ENCODE data around the gene RNF213.

RNF213 gene

GRCh38 chr17:80374732-80375585 lies 114.3 kb downstream of the RNF213 start:
- no peak for DNase-seq

GRCh38 chr17:80376531-80376930 lies 115.9 kb downstream of the RNF213 start:
- DNase-seq, result no peak

- DNase-seq, result no peak
Measured at GRCh38 chr17:80377798-80378197, 117.1 kb downstream of the RNF213 start.

DNA sequence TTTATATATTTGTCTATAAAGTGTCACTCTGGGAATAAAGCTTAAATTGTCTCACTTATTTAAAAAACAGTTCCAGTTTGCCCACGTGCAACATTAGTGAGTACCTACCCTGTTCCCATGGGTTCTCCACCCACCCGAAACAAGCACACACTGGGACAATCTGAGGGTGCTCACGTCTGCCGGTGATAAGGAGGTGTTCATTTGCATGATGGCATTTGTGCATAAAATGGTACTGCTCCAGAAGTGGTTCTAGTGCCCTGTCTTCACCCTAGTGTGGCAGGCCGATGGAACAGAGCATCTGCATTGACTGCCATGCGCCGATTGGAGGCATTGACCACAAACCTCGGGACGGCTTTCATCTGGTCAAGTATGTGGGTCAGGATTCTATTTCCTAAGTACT lies 118.7 kb downstream of the RNF213 start:
- no peak for DNase-seq

DNA sequence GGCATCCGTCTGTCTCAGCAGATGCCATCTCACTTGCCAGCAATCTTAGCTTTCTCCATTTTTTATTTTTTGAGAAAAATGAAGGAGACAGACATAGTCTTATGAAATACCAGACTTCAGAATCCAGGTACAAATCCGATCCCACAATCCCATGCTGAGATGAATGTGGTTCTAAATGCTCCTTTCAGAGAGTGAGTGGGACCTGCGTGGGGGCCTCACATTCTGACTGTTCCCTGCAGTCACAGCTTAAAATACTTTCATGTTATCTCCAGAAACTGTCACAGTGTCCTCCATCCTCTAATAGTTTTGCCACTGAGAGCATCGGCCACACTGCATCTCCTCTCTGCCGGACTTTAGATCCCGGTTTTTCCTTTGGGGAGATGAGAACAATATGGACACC lies 119.4 kb downstream of the RNF213 start:
- DNase-seq, result no peak

- DNase-seq, result no peak
Measured at GRCh38 chr17:80380555-80381002, 119.9 kb downstream of the RNF213 start.

DNA sequence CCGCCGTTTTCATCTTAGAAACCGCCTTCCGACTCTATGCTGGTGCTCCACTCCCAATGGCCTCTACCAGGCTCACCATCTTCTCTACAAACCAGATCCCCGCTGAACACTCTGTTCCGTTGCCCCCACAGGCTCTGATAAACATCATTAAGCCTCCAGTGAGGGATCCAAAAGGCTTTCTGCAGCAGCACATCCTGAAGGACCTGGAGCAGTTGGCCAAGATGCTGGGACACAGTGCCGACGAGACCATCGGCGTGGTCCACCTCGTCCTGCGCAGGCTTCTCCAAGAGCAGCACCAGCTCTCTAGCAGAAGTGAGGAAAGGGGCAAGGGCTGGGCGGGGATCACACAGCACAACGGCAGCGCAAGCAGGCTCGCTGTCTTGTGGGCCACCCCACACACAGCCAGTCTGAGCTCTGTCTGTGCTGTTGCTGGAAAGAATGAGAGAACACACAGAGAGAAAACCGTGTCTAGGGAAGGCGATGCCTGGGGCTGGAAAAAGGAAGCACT lies 120.8 kb downstream of the RNF213 start:
- no peak for DNase-seq

GRCh38 chr17:80382446-80382845 lies 121.8 kb downstream of the RNF213 start:
- DNase-seq, result no peak

- no peak for DNase-seq
Measured at GRCh38 chr17:80382956-80383355, 122.3 kb downstream of the RNF213 start.

DNA sequence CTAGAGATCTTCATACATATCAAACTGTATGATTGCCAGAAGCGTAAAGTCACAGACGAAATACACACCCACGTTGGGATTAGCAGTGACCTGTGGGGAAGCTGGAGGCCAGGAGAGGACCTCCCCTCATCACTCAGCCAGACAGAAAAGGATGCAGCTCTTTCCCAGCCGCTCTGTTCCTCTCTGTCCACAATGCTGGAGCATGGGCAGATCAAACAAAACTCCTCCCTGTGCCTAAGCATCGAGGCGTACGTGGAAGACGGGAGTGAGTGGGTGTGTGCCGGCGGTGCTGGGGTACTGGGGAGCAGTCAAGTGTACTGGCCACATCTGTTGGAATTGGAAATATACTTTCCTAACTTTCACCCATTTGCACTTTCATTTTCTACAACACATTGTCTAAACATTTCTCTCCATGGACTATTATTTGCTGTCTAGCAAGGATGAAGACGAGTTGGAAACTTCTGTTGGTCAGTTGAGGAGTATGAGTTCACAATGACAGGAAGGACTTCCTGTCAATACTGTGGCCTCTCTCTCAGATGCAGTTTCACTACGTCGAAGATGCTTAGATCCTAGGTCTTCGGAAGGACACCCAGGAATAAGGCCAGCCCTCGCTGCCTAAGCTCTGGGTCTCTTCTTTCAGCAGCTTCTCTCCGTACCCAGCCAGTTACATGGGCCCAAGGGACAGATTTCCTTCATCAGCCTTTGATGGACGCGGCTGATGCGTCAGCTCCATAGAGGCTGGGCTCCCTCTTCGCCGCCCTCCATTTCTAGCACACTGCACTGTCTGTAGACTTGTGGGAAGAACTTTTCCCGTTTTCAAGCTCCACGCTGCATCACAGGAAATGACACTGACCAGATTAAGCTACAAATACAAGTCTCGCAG lies 123.7 kb downstream of the RNF213 start:
- DNase-seq, result no peak

DNA sequence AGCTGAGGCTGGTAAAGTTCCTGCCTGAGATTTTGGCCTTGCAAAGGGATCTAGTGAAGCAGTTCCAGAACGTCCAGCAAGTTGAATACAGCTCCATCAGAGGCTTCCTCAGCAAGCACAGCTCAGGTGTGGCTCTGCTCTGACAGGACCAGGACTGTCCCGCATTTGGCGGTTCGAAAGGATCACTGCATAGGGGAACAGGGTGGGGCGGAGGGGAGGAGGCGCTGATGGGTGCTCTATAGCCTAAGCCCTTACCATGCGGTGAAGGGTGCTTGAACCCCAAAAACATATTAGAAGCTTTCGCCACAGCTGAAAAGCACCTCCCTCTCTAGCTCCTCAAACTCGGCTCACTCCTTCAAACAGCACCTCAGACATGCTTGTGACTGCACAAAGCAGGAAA lies 124.4 kb downstream of the RNF213 start:
- no peak for DNase-seq

DNA sequence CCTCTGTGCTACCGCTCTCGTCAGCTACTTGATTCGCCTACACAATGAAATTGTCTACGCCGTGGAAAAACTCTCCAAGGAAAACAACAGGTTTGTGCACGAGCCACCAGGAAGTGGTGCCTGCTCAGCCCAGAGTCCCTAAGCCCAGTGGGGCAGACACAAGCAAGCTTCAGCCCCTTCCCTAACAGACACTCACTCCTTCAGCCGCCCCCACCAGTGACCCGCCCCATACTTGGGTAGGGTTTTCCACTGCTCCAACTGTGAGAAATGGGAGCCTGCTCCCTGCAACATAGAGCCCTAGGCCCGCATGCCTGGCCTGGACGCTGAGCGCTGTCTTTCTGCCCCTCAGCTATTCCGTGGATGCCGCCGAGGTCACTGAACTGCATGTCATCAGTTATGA lies 125.7 kb downstream of the RNF213 start:
- DNase-seq, result no peak

GRCh38 chr17:80387071-80387470 lies 126.4 kb downstream of the RNF213 start:
- DNase-seq, result no peak

GRCh38 chr17:80388175-80388574 lies 127.5 kb downstream of the RNF213 start:
- no peak for DNase-seq

GRCh38 chr17:80388601-80389000 lies 127.9 kb downstream of the RNF213 start:
- DNase-seq, result no peak

DNA sequence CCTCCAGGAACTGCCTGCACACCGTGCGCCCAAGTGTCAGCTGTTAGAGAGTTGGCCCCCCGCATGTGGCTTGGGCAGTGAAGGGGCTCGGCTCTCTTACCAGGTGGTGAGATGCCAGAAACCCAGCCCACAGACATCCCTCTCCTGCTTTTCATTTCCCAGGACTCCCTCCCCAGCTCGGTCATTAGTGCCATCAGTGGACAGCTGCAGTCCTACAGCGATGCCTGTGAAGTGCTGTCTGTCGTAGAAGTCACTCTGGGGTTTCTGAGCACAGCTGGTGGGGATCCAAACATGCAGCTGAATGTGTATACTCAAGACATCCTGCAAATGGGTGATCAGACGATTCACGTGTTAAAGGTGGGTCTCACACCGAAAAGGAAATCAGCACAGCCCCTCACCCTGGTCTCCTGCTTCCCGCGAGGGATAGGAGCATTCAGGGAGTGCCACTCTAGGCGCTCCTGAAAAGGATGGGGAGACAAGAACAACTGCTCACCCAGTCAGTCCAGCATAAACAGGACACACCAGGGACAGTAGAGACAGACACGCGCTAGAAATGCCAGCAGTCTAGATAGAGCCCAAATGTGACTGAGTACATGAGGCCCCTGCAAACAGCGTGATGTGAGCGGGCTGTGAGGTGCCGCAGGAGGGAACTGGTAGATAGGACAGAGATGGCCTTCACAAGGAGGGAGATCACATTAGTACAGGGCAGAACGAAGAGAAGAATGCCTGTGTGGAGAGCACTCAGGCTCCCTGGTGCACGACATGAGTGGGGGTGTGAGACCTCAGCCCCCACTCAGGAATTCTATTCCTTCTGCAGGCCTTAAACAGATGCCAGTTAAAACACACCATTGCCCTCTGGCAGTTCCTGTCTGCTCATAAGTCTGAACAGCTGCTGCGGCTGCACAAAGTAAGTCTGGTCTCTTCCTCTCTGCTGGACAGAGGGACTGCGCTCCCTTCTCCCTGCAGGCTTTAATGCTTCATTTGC lies 128.7 kb downstream of the RNF213 start:
- DNase-seq, result no peak

DNA sequence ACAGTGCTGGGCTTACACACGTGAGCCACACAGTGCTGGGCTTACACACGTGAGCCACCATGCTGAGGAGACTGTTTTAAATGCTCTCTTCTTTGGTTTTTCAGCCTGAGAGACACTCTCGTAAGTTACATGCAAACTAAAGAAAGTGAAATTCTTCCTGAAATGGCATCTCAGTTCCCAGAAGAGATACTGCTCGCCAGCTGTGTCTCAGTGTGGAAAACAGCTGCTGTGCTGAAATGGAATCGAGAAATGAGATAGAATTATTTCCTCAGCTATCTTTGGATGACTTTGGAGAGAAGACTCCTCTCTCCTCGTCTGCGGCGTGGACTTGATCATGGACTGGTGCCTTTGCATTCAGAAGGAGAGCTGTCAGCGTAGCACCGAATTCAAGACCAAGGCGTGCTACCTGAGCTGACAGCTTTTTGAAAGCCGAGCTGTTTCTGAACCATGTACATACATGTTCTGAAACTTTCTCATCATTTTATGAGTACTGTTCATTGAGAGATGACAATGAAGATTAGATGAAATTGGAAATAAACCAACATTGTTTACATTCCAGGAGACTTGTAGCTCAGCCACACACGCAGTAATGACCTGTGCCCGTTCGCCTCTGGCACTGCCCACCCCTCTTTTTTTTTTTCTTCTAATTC lies 132.7 kb downstream of the RNF213 start:
- DNase-seq, result no peak

DNA sequence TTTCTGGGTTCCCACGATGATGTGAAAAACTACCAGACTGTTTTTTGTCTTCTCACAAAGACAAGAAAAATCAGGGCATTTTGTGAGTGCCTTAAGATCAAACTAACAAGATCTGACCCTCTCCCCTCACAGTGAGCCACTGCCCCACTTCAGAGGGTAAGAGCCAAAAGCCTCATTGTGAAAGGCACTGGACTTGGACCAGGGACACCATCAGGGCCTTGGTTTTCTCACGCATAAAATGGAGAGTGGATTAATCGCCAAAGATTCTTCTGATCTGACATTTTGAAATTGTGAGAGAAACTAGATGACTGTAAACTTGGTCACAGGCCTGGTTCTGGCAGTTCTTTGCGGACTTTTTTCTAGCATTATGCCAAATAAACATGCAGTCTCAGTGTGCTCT lies 133.3 kb downstream of the RNF213 start:
- DNase-seq, result no peak

DNA sequence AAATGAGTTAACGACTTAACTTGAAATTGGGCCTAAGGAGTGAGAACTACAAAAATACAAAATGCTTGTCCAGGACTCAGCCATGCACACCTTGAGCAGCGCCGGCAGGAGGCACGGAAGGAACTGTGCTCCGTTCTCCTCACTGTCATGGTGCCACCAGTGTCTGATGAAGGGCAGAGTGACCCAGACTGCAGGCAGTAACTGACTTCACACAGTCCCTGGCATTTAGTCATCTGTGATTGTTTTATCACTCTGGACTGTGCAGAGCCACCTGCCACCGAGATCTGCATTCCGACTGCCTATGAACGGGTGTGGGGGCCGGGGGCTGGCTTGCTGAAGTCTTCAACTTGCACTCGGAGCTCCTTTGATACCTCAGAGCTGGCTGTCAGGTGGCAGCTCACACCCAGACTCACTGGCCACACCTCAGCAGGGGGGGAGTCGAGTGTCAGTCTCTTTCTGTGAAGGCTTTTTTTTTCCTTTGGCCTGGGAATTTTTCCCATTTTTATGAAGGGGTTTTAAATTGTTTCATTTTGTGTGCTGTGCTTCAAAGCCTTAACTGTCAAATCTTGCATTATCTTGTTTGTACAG lies 134.1 kb downstream of the RNF213 start:
- no peak for DNase-seq

DNA sequence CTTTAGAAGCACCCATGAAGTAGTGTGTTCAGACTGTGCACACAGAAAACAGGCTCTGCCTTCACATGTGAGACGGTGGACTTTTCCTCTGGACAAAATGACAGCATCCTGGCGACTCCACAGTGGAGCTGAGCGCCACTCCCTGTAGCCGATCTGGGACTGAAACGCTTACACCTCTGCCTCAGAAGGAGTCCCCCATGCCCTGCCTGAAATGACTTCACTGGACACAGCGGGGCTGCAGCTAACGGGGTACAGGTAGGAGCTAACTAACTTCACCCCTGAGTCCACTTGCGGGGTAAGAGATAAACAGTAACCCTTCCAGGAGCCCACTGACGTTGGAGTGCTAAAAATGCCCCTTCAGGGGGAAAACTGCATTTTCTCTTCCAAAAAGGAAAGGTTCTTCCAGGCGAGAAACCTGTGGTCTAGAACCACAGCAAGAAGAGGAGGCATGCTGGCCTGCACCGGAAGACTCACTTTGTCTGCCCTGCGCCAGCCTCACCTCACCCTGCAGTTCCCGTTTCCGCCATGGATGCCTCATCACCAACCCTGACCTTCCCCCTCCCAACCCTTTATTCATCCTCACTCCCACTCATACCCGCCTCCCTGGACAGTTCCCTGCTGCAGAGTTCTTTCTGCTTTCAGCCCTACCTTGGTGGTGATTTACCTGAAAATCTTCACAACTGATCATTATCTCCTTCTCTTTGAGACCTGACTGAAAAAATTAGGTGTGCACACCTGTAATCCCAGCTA lies 134.9 kb downstream of the RNF213 start:
- DNase-seq, result no peak
